ENCODE data around the gene STAMBPL1. TPM values are rescaled to one million over a fixed set of nuclear protein-coding genes. Genes with fewer than 3 reads are reported as not detected.
"Not testable (repeated sequence)": the region's sequence is repeated elsewhere in the genome, so short reads cannot be mapped to it uniquely, and the experiment has no call there.

Gene STAMBPL1
- total RNA-seq, 1 donor from 2014 or later, result 1.5 TPM

GRCh38 chr10:88927416-88927690 is 47.3 kb downstream of the STAMBPL1 start:
- H3K27me3 Mint-ChIP-seq (ENCODE audit: low read depth, unreplicated experiment), result no peaks in the 10 kb centered on the region

GRCh38 chr10:88928254-88928653 is 48.2 kb downstream of the STAMBPL1 start:
- peaks cover 7% of the 10 kb centered on the region for H3K4me1 Mint-ChIP-seq (ENCODE audit: low read depth, unreplicated experiment)
- no peaks in the 10 kb centered on the region for H3K4me1 ChIP-seq (ENCODE audit: insufficient read depth, low read length)
- no peak for DNase-seq (ENCODE audit: low read depth)
- H3K27ac Mint-ChIP-seq (ENCODE audit: unreplicated experiment), result no peak overlapping the region
- H3K27me3 ChIP-seq (ENCODE audit: insufficient read depth, low read length), result no peaks in the 10 kb centered on the region
- no peak overlapping the region for H2AFZ ChIP-seq (ENCODE audit: low read depth, low read length)
- no peaks in the 10 kb centered on the region for H3K36me3 Mint-ChIP-seq (ENCODE audit: low read depth, unreplicated experiment)
- no peak overlapping the region for H3K4me2 ChIP-seq (ENCODE audit: low read length)
- no peaks in the 10 kb centered on the region for H3K27me3 Mint-ChIP-seq (ENCODE audit: low read depth, unreplicated experiment)
- no peak overlapping the region for H3K9ac ChIP-seq (ENCODE audit: low read length)
- no peak for TF ChIP-seq CTCF (IDR thresholded peaks at IDR 0.05; ENCODE audit: insufficient read depth, low read depth, low read length)
- no peaks in the 10 kb centered on the region for H3K79me2 ChIP-seq (ENCODE audit: insufficient read depth, low read length)
- no peaks in the 10 kb centered on the region for H3K9me3 ChIP-seq (ENCODE audit: insufficient read depth, low read depth, low read length)
- no peaks in the 10 kb centered on the region for H3K36me3 ChIP-seq (ENCODE audit: insufficient read depth, low read length)
- H4K20me1 ChIP-seq (ENCODE audit: insufficient read depth, low read length), result peaks cover 5% of the 10 kb centered on the region
- no peak for FAIRE-seq
- H3K4me3 Mint-ChIP-seq (ENCODE audit: unreplicated experiment), result no peak overlapping the region
- no peak overlapping the region for H3K27ac ChIP-seq (ENCODE audit: low read depth, low read length)
- H3K9me3 Mint-ChIP-seq (ENCODE audit: unreplicated experiment), result peaks cover 2% of the 10 kb centered on the region
- H3K4me3 ChIP-seq (ENCODE audit: insufficient read depth, low read depth, low read length), result no peak overlapping the region

More at GRCh38 chr10:88927416-88927690, 47.3 kb downstream of the STAMBPL1 start:
- no peak for DNase-seq (ENCODE audit: low read depth)
- Mint-ChIP-seq H3K27ac (ENCODE audit: unreplicated experiment) (no peak overlapping the region), H3K4me1 (ENCODE audit: low read depth, unreplicated experiment) (peaks cover 7% of the 10 kb centered on the region), H3K4me3 (ENCODE audit: unreplicated experiment) (no peak overlapping the region), H3K36me3 (ENCODE audit: low read depth, unreplicated experiment) (no peaks in the 10 kb centered on the region), H3K9me3 (ENCODE audit: unreplicated experiment) (peaks cover 2% of the 10 kb centered on the region)
- TF ChIP-seq EZH2 (IDR thresholded peaks at IDR 0.05; ENCODE audit: insufficient read depth, low read length) (no peak), CTCF (IDR thresholded peaks at IDR 0.05; ENCODE audit: insufficient read depth, low read depth, low read length) (no peak)
- H3K4me2 ChIP-seq (ENCODE audit: low read length), result no peak overlapping the region
- H3K9ac ChIP-seq (ENCODE audit: low read length), result no peak overlapping the region
- H3K79me2 ChIP-seq (ENCODE audit: insufficient read depth, low read length), result no peaks in the 10 kb centered on the region
- H3K36me3 ChIP-seq (ENCODE audit: insufficient read depth, low read length), result no peaks in the 10 kb centered on the region
- FAIRE-seq, result no peak
- no peak overlapping the region for H2AFZ ChIP-seq (ENCODE audit: low read depth, low read length)
- H3K9me3 ChIP-seq (ENCODE audit: insufficient read depth, low read depth, low read length), result no peaks in the 10 kb centered on the region
- no peak overlapping the region for H3K27ac ChIP-seq (ENCODE audit: low read depth, low read length)
- H3K4me1 ChIP-seq (ENCODE audit: insufficient read depth, low read length), result no peaks in the 10 kb centered on the region
- H3K4me3 ChIP-seq (ENCODE audit: insufficient read depth, low read depth, low read length), result no peak overlapping the region
- H3K27me3 ChIP-seq (ENCODE audit: insufficient read depth, low read length), result no peaks in the 10 kb centered on the region
- H4K20me1 ChIP-seq (ENCODE audit: insufficient read depth, low read length), result no peaks in the 10 kb centered on the region

GRCh38 chr10:88931548-88931947 is 51.5 kb downstream of the STAMBPL1 start:
- H3K36me3 Mint-ChIP-seq (ENCODE audit: low read depth, unreplicated experiment), result peaks cover 1% of the 10 kb centered on the region
- FAIRE-seq, result no peak
- no peaks in the 10 kb centered on the region for H3K27me3 Mint-ChIP-seq (ENCODE audit: low read depth, unreplicated experiment)
- no peak overlapping the region for H3K9ac ChIP-seq (ENCODE audit: low read length)
- no peak overlapping the region for H3K27ac ChIP-seq (ENCODE audit: low read depth, low read length)
- H3K9me3 ChIP-seq (ENCODE audit: insufficient read depth, low read depth, low read length), result no peaks in the 10 kb centered on the region
- no peaks in the 10 kb centered on the region for H3K4me1 ChIP-seq (ENCODE audit: insufficient read depth, low read length)
- no peaks in the 10 kb centered on the region for H3K27me3 ChIP-seq (ENCODE audit: insufficient read depth, low read length)
- H3K9me3 Mint-ChIP-seq (ENCODE audit: unreplicated experiment), result no peaks in the 10 kb centered on the region
- no peak overlapping the region for H3K4me3 Mint-ChIP-seq (ENCODE audit: unreplicated experiment)
- no peak overlapping the region for H2AFZ ChIP-seq (ENCODE audit: low read depth, low read length)
- DNase-seq (ENCODE audit: low read depth), result peak; percentile 16
- H4K20me1 ChIP-seq (ENCODE audit: insufficient read depth, low read length), result peaks cover 10% of the 10 kb centered on the region
- peaks cover 11% of the 10 kb centered on the region for H3K36me3 ChIP-seq (ENCODE audit: insufficient read depth, low read length)
- peaks cover 5% of the 10 kb centered on the region for H3K4me1 Mint-ChIP-seq (ENCODE audit: low read depth, unreplicated experiment)
- H3K4me2 ChIP-seq (ENCODE audit: low read length), result no peak overlapping the region
- no peaks in the 10 kb centered on the region for H3K79me2 ChIP-seq (ENCODE audit: insufficient read depth, low read length)
- no peak overlapping the region for H3K4me3 ChIP-seq (ENCODE audit: insufficient read depth, low read depth, low read length)
- TF ChIP-seq EZH2 (IDR thresholded peaks at IDR 0.05; ENCODE audit: insufficient read depth, low read length) (no peak), CTCF (IDR thresholded peaks at IDR 0.05; ENCODE audit: insufficient read depth, low read depth, low read length) (no peak)
- H3K27ac Mint-ChIP-seq (ENCODE audit: unreplicated experiment), result no peak overlapping the region

- not testable (repeated sequence) for H3K27ac Mint-ChIP-seq (ENCODE audit: unreplicated experiment); H3K9ac ChIP-seq (ENCODE audit: low read length); FAIRE-seq
Observed at GRCh38 chr10:88932029-88932428, 52.0 kb downstream of the STAMBPL1 start.

More at GRCh38 chr10:88932029-88932428, 52.0 kb downstream of the STAMBPL1 start:
- H3K9me3 ChIP-seq (ENCODE audit: insufficient read depth, low read depth, low read length); H3K27ac ChIP-seq (ENCODE audit: low read depth, low read length); H3K4me1 Mint-ChIP-seq (ENCODE audit: low read depth, unreplicated experiment); H3K9me3 Mint-ChIP-seq (ENCODE audit: unreplicated experiment); H3K4me3 Mint-ChIP-seq (ENCODE audit: unreplicated experiment); H4K20me1 ChIP-seq (ENCODE audit: insufficient read depth, low read length); H3K27me3 ChIP-seq (ENCODE audit: insufficient read depth, low read length); H3K36me3 Mint-ChIP-seq (ENCODE audit: low read depth, unreplicated experiment); H2AFZ ChIP-seq (ENCODE audit: low read depth, low read length); H3K27me3 Mint-ChIP-seq (ENCODE audit: low read depth, unreplicated experiment); H3K4me3 ChIP-seq (ENCODE audit: insufficient read depth, low read depth, low read length); H3K4me2 ChIP-seq (ENCODE audit: low read length); H3K4me1 ChIP-seq (ENCODE audit: insufficient read depth, low read length); H3K79me2 ChIP-seq (ENCODE audit: insufficient read depth, low read length); DNase-seq (ENCODE audit: low read depth): not testable (repeated sequence)
- H3K36me3 ChIP-seq (ENCODE audit: insufficient read depth, low read length), result peaks cover 14% of the 10 kb centered on the region

Measured in astrocyte (in vitro differentiated cells and primary cell).